GM12873 (cell line): Measurements from ENCODE around the gene RUVBL2.

Source experiments
- CTCF ChIP-seq: IDR thresholded peaks from 2 replicates; pipeline ENCODE4 v1.5.1; 2012; ENCODE audit warnings: low read depth, mild to moderate bottlenecking, moderate library complexity, low read length, control low read depth; ENCODE audit not compliant: insufficient read depth; ENCODE audit errors: missing control alignments

The RUVBL2 gene

GRCh38 chr19:49006905-49007304 lies 13.2 kb downstream of the RUVBL2 start:
- no peak for TF ChIP-seq CTCF

GRCh38 chr19:49009828-49010227 lies 16.1 kb downstream of the RUVBL2 start:
- no peak for TF ChIP-seq CTCF

- TF ChIP-seq CTCF = no peak
Observed at GRCh38 chr19:49010453-49010852, 16.8 kb downstream of the RUVBL2 start.

- no peak for TF ChIP-seq CTCF
Observed at GRCh38 chr19:49011194-49011593, 17.5 kb downstream of the RUVBL2 start.

GRCh38 chr19:49014123-49014869 lies 20.6 kb downstream of the RUVBL2 start:
- no peak for TF ChIP-seq CTCF

- no peak for TF ChIP-seq CTCF
Observed at GRCh38 chr19:49014870-49015255, 21.2 kb downstream of the RUVBL2 start.

- no peak for TF ChIP-seq CTCF
Observed at GRCh38 chr19:49016067-49016839, 22.6 kb downstream of the RUVBL2 start.
